Adrenal gland (tissue), 12 donors: ENCODE measurements around the gene RTP5. TPM values are rescaled to one million over a fixed set of nuclear protein-coding genes. Genes with fewer than 3 reads are reported as not detected.

Experiments
- DNase-seq, 7 donors: peaks; one replicate each; pipeline ENCODE4 v3.0.0-alpha.2; 2019 to 2020
- H3K27ac ChIP-seq, 5 donors: fragments of 200-600 bp; sonication (generic) in 4 of 5; 1 replicate in 3 of 5; 2 replicates in 2 of 5; pipeline versions ENCODE4 v1.5.1 to v1.8.0; 2016 to 2020; ENCODE audit warnings: mild to moderate bottlenecking in 1 of 5
- H3K27me3 ChIP-seq: fragments of 200-600 bp; 2 replicates; pipeline ENCODE4 v1.8.0; 2021
- H3K36me3 ChIP-seq, 2 donors: fragments of 200-600 bp; replicated peaks in 1 of 2; 1 replicate in 1 of 2; 2 replicates in 1 of 2; pipeline versions ENCODE4 v1.5.1 to v1.8.0; 2018 to 2022
- H3K4me1 ChIP-seq, 2 donors: fragments of 200-600 bp; replicated peaks in 1 of 2; 1 replicate in 1 of 2; 2 replicates in 1 of 2; pipeline versions ENCODE4 v1.5.1 to v1.8.0; 2018 to 2021
- H3K4me3 ChIP-seq, 4 donors: fragments of 200-600 bp; sonication (generic) in 3 of 4; one replicate each; pipeline ENCODE4 v1.5.1; 2016 to 2018
- H3K9me3 ChIP-seq, 3 donors: fragments of 200-600 bp; sonication (generic) in 1 of 3; replicated peaks in 1 of 3; 1 replicate in 2 of 3; 2 replicates in 1 of 3; pipeline versions ENCODE4 v1.5.1 to v1.8.0; 2016 to 2021
- POLR2A ChIP-seq, 2 donors: fragments of 450-650 bp; IDR thresholded peaks; one replicate each; pipeline ENCODE4 v1.6.1; 2017; ENCODE audit warnings: antibody characterized with exemption in 2 of 2, mild to moderate bottlenecking in 2 of 2, moderate library complexity in 1 of 2
- WGBS, 4 donors: extraction: QIAGEN DNeasy Blood & Tissue Kit in 2 of 4; methylation state at CpG; one replicate each; pipeline versions ENCODE4 v1.1.5 to v1.1.7; 2013 to 2017; 5-methylcytosine and 5-hydroxymethylcytosine counted together
- intact Hi-C, 2 donors: fragments of 100-400 bp; cut with DNase I; formaldehyde crosslinking; loops; one replicate each; pipeline versions ENCODE4 v1.14.1 to v1.15.0; 2022 to 2023
- polyA plus RNA-seq, 3 donors: library from polyadenylated mRNA; stranded (reverse); fragments of 200-250 nt in 2 of 3; fragments of 350-450 nt in 1 of 3; fragmentation: Illumina TruSeq in 1 of 3; extraction: RNeasy Lipid Tissue Mini Kit (QIAGEN cat#74804) in 1 of 3; gene quantifications; one replicate each; pipeline ENCODE4 v1.2.3, GENCODE V29; 2013 to 2014
- total RNA-seq, 9 donors: library from RNA; depleted of rRNA in 4 of 9; stranded (reverse); fragments of >200 nt in 4 of 9; fragments of 120-200 nt in 1 of 9; fragmentation: NEBNext Ultra II Directional in 1 of 9; extraction: Animal tissue kit (Norgen Biotek cat#: 25700) in 1 of 9; gene quantifications; one replicate each; pipeline versions ENCODE4 v1.1.0 to v1.2.4, GENCODE V29; 2013 to 2023
- TF ChIP-seq, protein P1 (sequence below), 6 experiments: fragments of 450-650 bp in 4 of 6; fragments of 200-600 bp in 2 of 6; sonication (generic) in 1 of 6; IDR thresholded peaks; 1 replicate in 5 of 6; 2 replicates in 1 of 6; pipeline versions ENCODE4 v1.5.1 to v1.8.0; 2016 to 2021; ENCODE audit warnings: antibody characterized with exemption in 6 of 6, mild to moderate bottlenecking in 2 of 6, moderate library complexity in 1 of 6
- donor health status: healthy with polysubstance abuse.
- donor health status: Bipolar disorder and iron deficiency.
- donor health status: DM: yes; HTN: yes; CAD: no.
- donor health status: DM: no; HTN: no; CAD: no.
- donor health status: DM: no; HTN: no; CAD: no.
- donor health status: DM: yes; HTN: yes; CAD: no.

Gene RTP5
- total and polyA plus RNA-seq, 12 donors = 0.07 to 0.56 (median 0.11) TPM; not detected in 9

DNA sequence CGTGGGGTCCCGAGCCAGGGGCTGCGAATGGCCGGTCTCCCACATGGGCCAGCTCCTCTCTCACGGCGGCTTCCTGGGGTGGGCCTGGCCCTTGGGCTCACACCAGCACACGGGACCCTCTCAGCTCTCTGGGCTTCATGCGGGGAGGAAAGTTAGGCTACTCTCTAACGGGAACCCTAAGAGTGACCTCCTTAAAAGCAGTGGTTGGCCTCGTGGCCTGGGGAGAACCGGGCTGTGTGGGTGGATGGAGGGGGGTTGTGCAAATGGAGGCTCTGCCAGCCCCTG, 25.8 kb downstream of the RTP5 start:
- intact Hi-C loops = no loop called here
- no peak for DNase-seq
- Histone ChIP-seq H3K36me3 (no peaks in the 10 kb centered on the region), H3K27me3 (no peaks in the 10 kb centered on the region), H3K4me3 (no peak overlapping the region), H3K9me3 (no peaks in the 10 kb centered on the region), H3K27ac (peak overlapping the region in 4 of 5 donors; percentile 66 to 88 (median 81)), H3K4me1 (peaks cover 0 to 4% of the 10 kb centered on the region in 2 donors)
- 90 to 95% (median 94%) methylated on average over 5 to 11 of the region's 11 CpGs for WGBS, 4 donors
- TF ChIP-seq, protein P1, sequence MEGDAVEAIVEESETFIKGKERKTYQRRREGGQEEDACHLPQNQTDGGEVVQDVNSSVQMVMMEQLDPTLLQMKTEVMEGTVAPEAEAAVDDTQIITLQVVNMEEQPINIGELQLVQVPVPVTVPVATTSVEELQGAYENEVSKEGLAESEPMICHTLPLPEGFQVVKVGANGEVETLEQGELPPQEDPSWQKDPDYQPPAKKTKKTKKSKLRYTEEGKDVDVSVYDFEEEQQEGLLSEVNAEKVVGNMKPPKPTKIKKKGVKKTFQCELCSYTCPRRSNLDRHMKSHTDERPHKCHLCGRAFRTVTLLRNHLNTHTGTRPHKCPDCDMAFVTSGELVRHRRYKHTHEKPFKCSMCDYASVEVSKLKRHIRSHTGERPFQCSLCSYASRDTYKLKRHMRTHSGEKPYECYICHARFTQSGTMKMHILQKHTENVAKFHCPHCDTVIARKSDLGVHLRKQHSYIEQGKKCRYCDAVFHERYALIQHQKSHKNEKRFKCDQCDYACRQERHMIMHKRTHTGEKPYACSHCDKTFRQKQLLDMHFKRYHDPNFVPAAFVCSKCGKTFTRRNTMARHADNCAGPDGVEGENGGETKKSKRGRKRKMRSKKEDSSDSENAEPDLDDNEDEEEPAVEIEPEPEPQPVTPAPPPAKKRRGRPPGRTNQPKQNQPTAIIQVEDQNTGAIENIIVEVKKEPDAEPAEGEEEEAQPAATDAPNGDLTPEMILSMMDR (IDR thresholded peaks at IDR 0.05) = no peak
- no peak for TF ChIP-seq POLR2A (IDR thresholded peaks at IDR 0.05)

DNA sequence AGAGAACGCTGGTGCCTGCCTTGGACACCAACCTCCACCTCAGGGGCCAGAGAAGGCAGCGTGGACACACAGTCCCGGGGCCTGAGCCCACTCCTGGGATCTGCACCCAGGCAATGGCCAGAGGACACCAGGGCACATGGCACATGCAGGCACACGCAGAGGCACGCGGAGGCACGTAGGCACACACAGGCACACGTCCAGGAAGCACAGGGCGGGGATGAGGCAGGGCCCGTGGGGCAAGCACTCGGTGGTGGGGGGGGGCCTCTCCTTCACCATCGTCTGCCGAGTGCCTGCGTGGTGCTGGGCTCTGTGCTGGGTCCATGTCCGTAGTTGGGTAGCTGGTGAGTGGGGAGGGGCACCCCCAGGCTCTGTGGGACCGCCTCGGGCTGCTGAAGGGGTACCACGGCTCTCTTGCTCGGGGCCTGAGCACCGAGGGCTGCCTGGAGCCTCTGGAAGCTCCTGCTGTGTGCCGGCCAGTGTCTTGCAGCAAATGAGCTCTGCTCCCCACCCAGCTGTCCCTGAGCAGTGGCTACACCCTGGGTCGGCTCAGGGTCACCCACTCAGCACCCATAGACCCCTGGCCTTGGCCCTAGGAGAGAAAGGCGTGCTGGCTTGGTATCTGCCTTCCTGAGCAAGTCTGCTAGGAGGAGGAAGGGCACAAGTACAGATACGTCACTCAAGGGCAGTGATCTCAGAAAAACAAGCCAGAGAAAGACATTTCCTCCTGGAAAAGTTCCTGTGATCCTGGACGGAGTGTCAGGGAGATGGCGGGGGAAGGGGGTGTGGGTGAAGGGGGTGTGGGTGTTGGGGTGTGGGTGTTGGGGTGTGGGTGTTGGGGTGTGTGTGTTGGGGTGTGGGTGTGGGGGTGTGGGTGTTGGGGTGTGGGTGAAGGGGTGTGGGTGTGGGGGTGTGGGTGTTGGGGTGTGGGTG, 26.4 kb downstream of the RTP5 start:
- Histone ChIP-seq H3K36me3 (no peaks in the 10 kb centered on the region), H3K27ac (peak overlapping the region in 4 of 5 donors; percentile 66 to 88 (median 81)), H3K27me3 (no peaks in the 10 kb centered on the region), H3K4me3 (no peak overlapping the region), H3K4me1 (peaks cover 0 to 4% of the 10 kb centered on the region in 2 donors), H3K9me3 (no peaks in the 10 kb centered on the region)
- 21 to 60% (median 50%) methylated on average over 3 to 26 of the region's 26 CpGs for WGBS, 4 donors
- intact Hi-C loops = no loop called here
- DNase-seq = peak; percentile 51 to 85 (median 72)
- TF ChIP-seq POLR2A (IDR thresholded peaks at IDR 0.05) = no peak
- TF ChIP-seq, protein P1 (IDR thresholded peaks at IDR 0.05) = no peak

DNA sequence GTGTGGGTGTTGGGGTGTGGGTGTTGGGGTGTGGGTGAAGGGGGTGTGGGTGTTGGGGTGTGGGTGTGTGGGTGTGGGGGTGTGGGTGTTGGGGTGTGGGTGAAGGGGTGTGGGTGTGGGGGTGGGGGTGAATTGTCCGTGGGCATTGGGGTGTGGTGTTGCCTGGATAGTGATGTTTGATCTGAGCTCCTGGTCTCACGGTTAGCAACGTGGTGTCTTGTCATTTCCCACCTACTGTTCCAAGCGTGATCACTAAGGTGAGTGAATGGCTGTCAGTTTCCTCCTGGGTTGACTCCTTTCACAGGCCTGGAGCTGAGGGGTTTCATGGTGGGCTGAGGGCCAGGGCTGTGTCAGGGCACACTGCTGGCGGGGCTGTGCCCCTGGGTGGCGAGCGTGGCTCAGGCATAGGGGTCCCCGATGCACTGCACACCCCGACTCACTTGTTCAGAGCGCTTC, 27.2 kb downstream of the RTP5 start:
- 84 to 93% (median 89%) methylated on average over 9 to 10 of the region's 10 CpGs for WGBS, 4 donors
- Histone ChIP-seq H3K9me3 (no peaks in the 10 kb centered on the region), H3K4me1 (peaks cover 0 to 4% of the 10 kb centered on the region in 2 donors), H3K27me3 (no peaks in the 10 kb centered on the region), H3K4me3 (no peak overlapping the region), H3K27ac (no peak overlapping the region), H3K36me3 (no peaks in the 10 kb centered on the region)
- DNase-seq = peak in 3 of 7 donors; percentile 13 to 36 (median 17)
- intact Hi-C loops = no loop called here
- no peak for TF ChIP-seq POLR2A (IDR thresholded peaks at IDR 0.05)
- TF ChIP-seq, protein P1 (IDR thresholded peaks at IDR 0.05) = no peak

DNA sequence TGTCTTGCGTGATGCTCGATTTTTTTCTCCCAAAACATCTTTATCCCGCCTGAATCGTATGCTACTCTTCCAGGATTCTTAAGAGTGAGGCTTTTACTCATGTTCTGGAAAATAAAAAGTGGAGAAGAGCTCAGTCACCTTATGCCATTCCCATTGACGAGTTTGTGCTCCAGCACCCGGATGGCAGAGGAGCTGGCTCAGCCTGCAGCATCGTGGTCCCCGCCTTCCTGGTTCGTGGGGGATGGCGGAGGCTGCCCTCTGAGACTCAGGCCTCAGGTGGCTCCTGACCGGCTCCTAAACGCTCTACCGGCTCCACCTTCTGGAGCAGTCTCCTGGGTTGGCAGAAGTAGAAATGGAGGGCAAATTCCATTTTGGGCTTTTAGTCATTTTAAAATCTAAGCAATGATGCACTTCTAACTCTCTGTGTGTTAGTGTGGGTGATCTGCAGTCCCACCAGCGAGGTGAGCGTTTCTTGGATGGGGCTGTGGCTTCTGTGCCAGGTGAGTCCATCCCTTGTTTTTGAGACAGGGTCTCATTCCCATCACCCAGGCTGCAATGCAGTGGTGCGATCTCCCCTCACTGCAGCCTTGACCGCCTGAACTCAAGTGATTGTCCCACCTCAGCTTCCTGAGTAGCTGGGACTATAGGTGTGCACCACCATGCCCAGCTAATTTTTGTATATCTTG, 27.8 kb downstream of the RTP5 start:
- H3K27me3 ChIP-seq = no peaks in the 10 kb centered on the region
- H3K9me3 ChIP-seq = no peaks in the 10 kb centered on the region
- TF ChIP-seq, protein P1 (IDR thresholded peaks at IDR 0.05) = no peak
- TF ChIP-seq POLR2A (IDR thresholded peaks at IDR 0.05) = no peak
- intact Hi-C loops = no loop called here
- peaks cover 0 to 4% of the 10 kb centered on the region in 2 donors for H3K4me1 ChIP-seq
- no peak overlapping the region for H3K27ac ChIP-seq
- H3K4me3 ChIP-seq = no peak overlapping the region
- 84 to 95% (median 89%) methylated on average over 14 to 17 of the region's 17 CpGs for WGBS, 4 donors
- DNase-seq = peak in 3 of 7 donors; percentile 12 to 46 (median 15)
- H3K36me3 ChIP-seq = no peaks in the 10 kb centered on the region
